Body of pancreas (tissue), 4 donors: ENCODE results near the gene AP1G1. TPM values are rescaled to one million over a fixed set of nuclear protein-coding genes. Genes with fewer than 3 reads are reported as not detected.

Experiments
- ATAC-seq: fragments of 150-250 bp; one replicate; pipeline ENCODE4 v1.9.1; 2016
- DNase-seq, 4 donors: peaks; one replicate each; pipeline ENCODE4 v3.0.0-alpha.2; 2019
- H3K27ac ChIP-seq, 4 donors: fragments of 200-600 bp; sonication (generic); 1 replicate in 3 of 4; 2 replicates in 1 of 4; pipeline versions ENCODE4 v1.5.1 to v1.6.1; 2016 to 2019; ENCODE audit warnings: mild to moderate bottlenecking in 1 of 4, mixed read lengths in 1 of 4, moderate library complexity in 1 of 4
- H3K27me3 ChIP-seq, 2 donors: fragments of 200-600 bp; sonication (generic); one replicate each; pipeline ENCODE4 v1.6.0; 2016; ENCODE audit warnings: mild to moderate bottlenecking in 1 of 2
- H3K36me3 ChIP-seq, 2 donors: fragments of 200-600 bp; sonication (generic); replicated peaks in 1 of 2; 2 replicates each; pipeline ENCODE4 v1.5.1; 2016; ENCODE audit warnings: low read depth in 2 of 2; ENCODE audit not compliant: insufficient read depth in 1 of 2
- H3K4me1 ChIP-seq: fragments of 200-600 bp; sonication (generic); one replicate; pipeline ENCODE4 v1.6.0; 2016
- H3K4me3 ChIP-seq, 2 donors: fragments of 200-600 bp; sonication (generic); 1 replicate in 1 of 2; 2 replicates in 1 of 2; pipeline ENCODE4 v1.5.1; 2016 to 2019
- H3K9me3 ChIP-seq, 3 donors: fragments of 200-600 bp; sonication (generic); 1 replicate in 2 of 3; 2 replicates in 1 of 3; pipeline ENCODE4 v1.5.1; 2016
- CTCF ChIP-seq, 7 experiments: fragments of 450-650 bp in 4 of 7; fragments of 200-600 bp in 3 of 7; sonication (generic) in 3 of 7; IDR thresholded peaks; one replicate each; pipeline ENCODE4 v1.5.1; 2016 to 2019; ENCODE audit warnings: antibody characterized with exemption in 7 of 7
- POLR2A ChIP-seq, 3 donors: fragments of 450-650 bp; IDR thresholded peaks; one replicate each; pipeline ENCODE4 v1.6.1; 2016; ENCODE audit warnings: antibody characterized with exemption in 3 of 3, mild to moderate bottlenecking in 2 of 3
- WGBS, 2 donors: methylation state at CpG; one replicate each; pipeline ENCODE4 v1.1.5; 2017; 5-methylcytosine and 5-hydroxymethylcytosine counted together
- intact Hi-C: fragments of 100-400 bp; cut with DNase I; formaldehyde crosslinking; loops from one replicate; pipeline ENCODE4 v1.15.1; 2023
- total RNA-seq, 2 donors: library from RNA; depleted of rRNA; stranded (reverse); fragments of >200 nt; gene quantifications; one replicate each; pipeline ENCODE4 v1.1.0, GENCODE V29; 2016

The AP1G1 gene
- total RNA-seq, 2 donors from 2014 or later: 58.1 to 84.7 TPM

- intact Hi-C loops: no loop called here
- Histone ChIP-seq H3K27ac (no peak overlapping the region), H3K36me3 (peaks cover 9 to 39% of the 10 kb centered on the region in 2 donors), H3K27me3 (no peaks in the 10 kb centered on the region), H3K4me3 (no peak overlapping the region), H3K9me3 (no peaks in the 10 kb centered on the region), H3K4me1 (no peaks in the 10 kb centered on the region)
- 92% methylated on average over 6 of the region's 6 CpGs for WGBS, 2 donors
- TF ChIP-seq CTCF (IDR thresholded peaks at IDR 0.05): no peak
- no peak for TF ChIP-seq POLR2A (IDR thresholded peaks at IDR 0.05)
- ATAC-seq: no peak
- DNase-seq: no peak
Measured at GRCh38 chr16:71737501-71737900, 71.1 kb downstream of the AP1G1 start.

- H3K36me3 ChIP-seq: peaks cover 9 to 37% of the 10 kb centered on the region in 2 donors
- 63 to 66% methylated on average over 5 of the region's 5 CpGs for WGBS, 2 donors
- H3K27me3 ChIP-seq: no peaks in the 10 kb centered on the region
- TF ChIP-seq POLR2A (IDR thresholded peaks at IDR 0.05): no peak
- TF ChIP-seq CTCF (IDR thresholded peaks at IDR 0.05): no peak
- intact Hi-C loops: no loop called here
- H3K9me3 ChIP-seq: no peaks in the 10 kb centered on the region
- no peak for ATAC-seq
- no peaks in the 10 kb centered on the region for H3K4me1 ChIP-seq
- no peak overlapping the region for H3K4me3 ChIP-seq
- no peak overlapping the region for H3K27ac ChIP-seq
- DNase-seq: no peak
Measured at GRCh38 chr16:71734511-71734910, 74.1 kb downstream of the AP1G1 start.

- no peaks in the 10 kb centered on the region for H3K9me3 ChIP-seq
- intact Hi-C loops: no loop called here
- no peak overlapping the region for H3K27ac ChIP-seq
- ATAC-seq (no peak), DNase-seq (no peak)
- no peak overlapping the region for H3K4me3 ChIP-seq
- H3K4me1 ChIP-seq: no peaks in the 10 kb centered on the region
- TF ChIP-seq CTCF (IDR thresholded peaks at IDR 0.05) (no peak), POLR2A (IDR thresholded peaks at IDR 0.05) (no peak)
- 84 to 90% methylated on average over 3 of the region's 3 CpGs for WGBS, 2 donors
- H3K27me3 ChIP-seq: no peaks in the 10 kb centered on the region
- H3K36me3 ChIP-seq: peaks cover 0 to 29% of the 10 kb centered on the region in 2 donors
Measured at GRCh38 chr16:71732587-71732986, 76.0 kb downstream of the AP1G1 start.

GRCh38 chr16:71727551-71728324, 80.9 kb downstream of the AP1G1 start:
- 78 to 82% methylated on average over 8 of the region's 8 CpGs for WGBS, 2 donors
- Histone ChIP-seq H3K36me3 (peaks cover 0 to 12% of the 10 kb centered on the region in 2 donors), H3K9me3 (no peaks in the 10 kb centered on the region), H3K27me3 (no peaks in the 10 kb centered on the region), H3K27ac (no peak overlapping the region), H3K4me3 (no peak overlapping the region), H3K4me1 (peaks cover 6% of the 10 kb centered on the region)
- ATAC-seq (no peak), DNase-seq (no peak)
- intact Hi-C loops: no loop called here
- no peak for TF ChIP-seq POLR2A (IDR thresholded peaks at IDR 0.05)
- TF ChIP-seq CTCF (IDR thresholded peaks at IDR 0.05): no peak
